Astrocyte of the hippocampus (primary cell): ENCODE data around the gene ABCC4.

Experiments used
- DNase-seq: peaks from one replicate; pipeline ENCODE4 v3.0.0; 2011; ENCODE audit warnings: low read depth, low spot score

ABCC4 gene

DNA sequence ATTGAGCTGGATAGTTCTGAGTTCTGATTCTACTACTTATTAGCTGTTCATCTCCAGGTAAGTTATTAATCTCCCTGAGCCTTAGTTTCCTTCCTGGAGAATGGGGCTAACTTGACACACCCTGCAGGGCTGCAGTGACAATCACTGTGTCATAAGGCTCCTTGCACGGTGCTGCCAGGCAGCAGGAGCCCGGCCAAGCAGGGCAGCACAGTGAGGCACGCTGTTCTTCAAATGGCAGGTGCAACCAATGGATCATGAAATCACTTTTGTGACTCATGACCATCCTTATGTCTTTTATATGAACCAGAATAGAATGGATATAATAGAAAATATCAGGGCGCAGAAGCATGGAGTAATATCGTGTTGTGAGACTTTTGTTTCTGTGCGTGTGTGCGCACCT, 242.6 kb downstream of the ABCC4 start:
- DNase-seq, result no peak

- no peak for DNase-seq
Measured at GRCh38 chr13:95056266-95056665, 245.0 kb downstream of the ABCC4 start.

- DNase-seq, result no peak
Measured at GRCh38 chr13:95050800-95051615, 250.2 kb downstream of the ABCC4 start.

GRCh38 chr13:95049772-95050171, 251.5 kb downstream of the ABCC4 start:
- no peak for DNase-seq

- no peak for DNase-seq
Measured at GRCh38 chr13:95044452-95045205, 256.6 kb downstream of the ABCC4 start.

DNA sequence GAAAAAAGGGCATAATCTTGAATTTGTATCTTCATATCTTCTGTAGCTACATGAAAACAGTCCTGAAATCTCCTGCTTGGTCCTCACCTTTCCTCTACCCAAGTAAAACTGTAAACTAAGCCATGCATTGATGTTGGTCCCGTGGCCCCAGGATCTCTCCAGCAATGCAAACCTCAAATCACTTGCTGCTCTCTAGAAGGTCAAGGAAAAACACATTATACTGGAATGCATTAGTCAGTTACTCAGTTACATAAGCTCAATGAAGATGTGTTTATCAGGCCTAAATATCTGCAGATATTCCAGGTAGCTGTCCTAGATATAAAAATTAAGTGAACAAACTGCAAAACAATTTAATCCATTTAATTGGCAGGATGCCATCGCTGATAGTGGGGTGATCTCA, 261.8 kb downstream of the ABCC4 start:
- DNase-seq, result no peak

- no peak for DNase-seq
Measured at GRCh38 chr13:95038949-95039348, 262.3 kb downstream of the ABCC4 start.

GRCh38 chr13:95035311-95036109, 265.7 kb downstream of the ABCC4 start:
- DNase-seq, result peak; percentile 14

DNA sequence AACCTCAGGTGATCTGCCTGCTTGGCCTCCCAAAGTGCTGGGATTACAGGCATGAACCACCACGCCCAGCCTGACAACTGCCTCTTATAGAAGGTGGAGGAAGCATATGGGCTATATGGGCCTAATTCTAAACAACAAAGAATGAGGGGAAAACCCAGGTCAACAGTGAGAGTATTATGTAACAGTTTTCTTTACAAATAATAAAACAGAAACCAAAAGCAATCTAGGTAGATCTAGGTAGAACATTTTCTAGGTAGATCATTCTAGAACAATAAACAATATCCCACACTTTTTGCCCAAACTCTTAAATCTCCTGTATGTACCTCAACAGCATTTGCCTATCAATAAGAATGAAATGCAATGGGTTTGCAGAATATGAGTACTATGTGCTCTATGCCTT, 267.4 kb downstream of the ABCC4 start:
- no peak for DNase-seq

GRCh38 chr13:95032121-95032520, 269.1 kb downstream of the ABCC4 start:
- no peak for DNase-seq

DNA sequence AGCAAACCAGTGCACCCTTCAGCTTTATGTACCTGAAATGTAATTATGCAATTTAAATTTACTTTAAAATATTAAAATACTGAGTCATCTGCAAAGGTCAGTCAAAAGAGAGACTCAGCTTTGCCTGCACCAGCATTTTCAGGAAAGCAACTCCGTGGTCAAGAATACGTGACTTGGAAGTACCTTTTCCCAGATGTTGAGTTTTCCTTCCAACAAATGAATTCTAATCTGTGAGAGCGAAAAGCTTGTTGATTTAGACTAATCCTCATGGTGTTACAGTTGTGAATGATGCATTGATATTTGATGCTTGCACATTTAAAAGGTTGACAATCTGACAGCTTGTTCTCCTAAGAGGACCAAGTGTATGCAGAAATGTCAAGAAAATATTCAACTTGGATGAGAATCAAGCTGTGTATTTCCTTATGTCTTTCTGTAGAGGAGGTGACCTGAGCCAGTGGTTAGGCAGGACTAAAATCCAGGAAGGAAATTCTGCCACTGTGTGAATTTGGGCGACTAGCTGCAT, 270.4 kb downstream of the ABCC4 start:
- no peak for DNase-seq

GRCh38 chr13:95027638-95028037, 273.6 kb downstream of the ABCC4 start:
- no peak for DNase-seq

GRCh38 chr13:95025116-95025515, 276.1 kb downstream of the ABCC4 start:
- no peak for DNase-seq

DNA sequence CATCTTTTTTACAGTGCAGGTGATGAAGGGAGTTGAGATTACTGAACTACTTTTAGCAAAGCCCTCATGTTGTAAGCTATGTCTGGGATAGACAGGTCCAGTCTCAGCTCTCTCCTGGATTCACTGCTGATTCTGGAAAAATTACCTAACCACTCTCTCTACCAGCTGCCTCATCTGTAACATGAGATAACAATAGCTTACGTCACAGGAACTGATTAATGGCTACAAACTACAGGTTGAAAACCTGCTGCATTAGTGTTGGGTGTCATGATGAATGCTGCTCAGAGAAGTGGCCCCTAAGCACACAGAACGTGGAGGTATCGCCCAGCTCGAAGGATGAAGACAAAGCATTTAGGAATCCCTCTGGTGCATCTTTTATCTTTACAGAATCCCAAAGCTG, 277.8 kb downstream of the ABCC4 start:
- DNase-seq, result no peak

- DNase-seq, result peak; percentile 21
Measured at GRCh38 chr13:95020298-95020987, 280.8 kb downstream of the ABCC4 start.

DNA sequence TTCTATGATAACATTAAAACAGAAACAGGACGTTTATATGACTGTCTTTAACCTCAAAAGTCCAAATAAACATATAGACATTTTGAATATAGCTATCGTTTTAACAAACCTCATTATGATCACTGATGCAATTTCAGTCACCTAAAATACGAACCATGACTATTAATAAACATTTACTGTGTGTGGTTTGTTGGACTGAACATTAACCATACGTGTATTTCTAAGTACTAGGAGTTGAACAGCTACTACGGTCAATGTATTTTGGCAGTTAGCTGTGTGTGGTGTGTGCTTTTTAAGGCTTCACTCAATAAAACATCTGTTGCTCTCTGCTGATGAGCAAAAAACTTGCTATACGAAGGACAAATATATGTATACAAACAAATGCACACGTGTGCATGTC, 281.4 kb downstream of the ABCC4 start:
- DNase-seq, result no peak

DNA sequence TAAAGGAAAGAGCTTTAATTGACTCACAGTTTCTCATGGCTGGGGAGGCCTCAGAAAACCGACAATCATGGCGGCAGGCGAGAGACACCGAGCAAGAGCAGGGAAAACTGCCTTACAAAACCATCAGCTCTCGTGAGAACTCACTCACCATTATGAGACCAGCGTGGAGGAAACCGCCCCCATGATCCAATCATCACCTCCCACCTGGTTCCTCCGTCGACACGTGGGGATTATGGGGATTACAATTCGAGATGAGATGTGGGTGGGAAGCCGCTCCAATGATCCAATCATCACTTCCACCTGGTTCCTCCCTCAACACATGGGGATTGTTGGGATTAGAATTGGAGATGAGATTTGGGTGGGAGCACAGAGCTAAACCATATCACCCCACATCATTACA, 293.9 kb downstream of the ABCC4 start:
- DNase-seq, result no peak

- no peak for DNase-seq
Measured at GRCh38 chr13:95005300-95005699, 296.0 kb downstream of the ABCC4 start.

- DNase-seq, result peak; percentile 38
Measured at GRCh38 chr13:95003019-95003813, 298.0 kb downstream of the ABCC4 start.

GRCh38 chr13:95002126-95002525, 299.1 kb downstream of the ABCC4 start:
- no peak for DNase-seq

DNA sequence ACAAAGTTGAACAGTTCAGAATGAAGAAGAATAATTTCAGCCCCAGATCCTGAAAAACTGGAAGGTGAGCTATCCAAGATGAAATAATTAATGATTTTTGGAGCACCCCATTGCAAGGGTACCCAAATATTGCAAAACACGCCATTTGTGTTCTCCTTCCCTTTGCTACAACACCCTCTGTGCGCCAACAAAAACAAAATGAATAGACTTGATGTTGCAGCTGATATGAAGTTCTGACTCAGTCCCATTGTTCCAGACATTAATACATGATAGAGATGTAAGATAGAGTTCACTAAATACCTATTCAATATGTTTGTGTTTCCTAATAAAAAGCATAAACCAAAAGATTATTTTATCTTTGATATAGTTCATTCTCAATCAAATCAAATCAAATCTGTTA, 301.4 kb downstream of the ABCC4 start:
- no peak for DNase-seq
